Measurements from ENCODE around the gene SRRM2. TPM values are rescaled to one million over a fixed set of nuclear protein-coding genes. Genes with fewer than 3 reads are reported as not detected.

Gene SRRM2
- total RNA-seq, 1 experiment from 2014 or later = 69.0 TPM

- DNase-seq = no peak
- no peaks in the 10 kb centered on the region for H3K27me3 ChIP-seq (ENCODE audit: control insufficient read depth, insufficient read depth, low read length)
- H3K36me3 ChIP-seq (replicated peaks; ENCODE audit: control insufficient read depth, insufficient read depth, low read length) = no peaks in the 10 kb centered on the region
- no peak overlapping the region for H3K4me3 ChIP-seq (ENCODE audit: insufficient read depth, low read depth, low read length)
Measured at GRCh38 chr16:2740476-2740875, 12.0 kb upstream of the SRRM2 start.

- no peak overlapping the region for H3K4me3 ChIP-seq (ENCODE audit: insufficient read depth, low read depth, low read length)
Measured at GRCh38 chr16:2741168-2741567, 11.3 kb upstream of the SRRM2 start.

GRCh38 chr16:2742323-2743006 lies 10.0 kb upstream of the SRRM2 start:
- no peak overlapping the region for H3K4me3 ChIP-seq (ENCODE audit: insufficient read depth, low read depth, low read length)
- no peaks in the 10 kb centered on the region for H3K27me3 ChIP-seq (ENCODE audit: control insufficient read depth, insufficient read depth, low read length)
- no peaks in the 10 kb centered on the region for H3K36me3 ChIP-seq (replicated peaks; ENCODE audit: control insufficient read depth, insufficient read depth, low read length)
- DNase-seq = no peak

More at GRCh38 chr16:2741168-2741567, 11.3 kb upstream of the SRRM2 start:
- H3K36me3 ChIP-seq (replicated peaks; ENCODE audit: control insufficient read depth, insufficient read depth, low read length) = no peaks in the 10 kb centered on the region
- no peaks in the 10 kb centered on the region for H3K27me3 ChIP-seq (ENCODE audit: control insufficient read depth, insufficient read depth, low read length)
- no peak for DNase-seq

GRCh38 chr16:2743007-2743810 lies 9.2 kb upstream of the SRRM2 start:
- H3K4me3 ChIP-seq (ENCODE audit: insufficient read depth, low read depth, low read length) = no peak overlapping the region
- no peaks in the 10 kb centered on the region for H3K36me3 ChIP-seq (replicated peaks; ENCODE audit: control insufficient read depth, insufficient read depth, low read length)
- no peak for DNase-seq
- H3K27me3 ChIP-seq (ENCODE audit: control insufficient read depth, insufficient read depth, low read length) = no peaks in the 10 kb centered on the region

- Histone ChIP-seq H3K4me3 (ENCODE audit: insufficient read depth, low read depth, low read length) (no peak overlapping the region), H3K27me3 (ENCODE audit: control insufficient read depth, insufficient read depth, low read length) (no peaks in the 10 kb centered on the region), H3K36me3 (replicated peaks; ENCODE audit: control insufficient read depth, insufficient read depth, low read length) (no peaks in the 10 kb centered on the region)
- no peak for DNase-seq
Measured at GRCh38 chr16:2744711-2745110, 7.7 kb upstream of the SRRM2 start.

- Histone ChIP-seq H3K4me3 (ENCODE audit: insufficient read depth, low read depth, low read length) (no peak overlapping the region), H3K36me3 (replicated peaks; ENCODE audit: control insufficient read depth, insufficient read depth, low read length) (no peaks in the 10 kb centered on the region; the same call in 1 of the 2 replicates), H3K27me3 (ENCODE audit: control insufficient read depth, insufficient read depth, low read length) (no peaks in the 10 kb centered on the region)
- no peak for DNase-seq
Measured at GRCh38 chr16:2745116-2745890, 7.1 kb upstream of the SRRM2 start.

GRCh38 chr16:2745961-2746360 lies 6.5 kb upstream of the SRRM2 start:
- no peaks in the 10 kb centered on the region; the same call in 1 of the 2 replicates for H3K36me3 ChIP-seq (replicated peaks; ENCODE audit: control insufficient read depth, insufficient read depth, low read length)
- no peak overlapping the region for H3K4me3 ChIP-seq (ENCODE audit: insufficient read depth, low read depth, low read length)
- H3K27me3 ChIP-seq (ENCODE audit: control insufficient read depth, insufficient read depth, low read length) = no peaks in the 10 kb centered on the region
- DNase-seq = no peak

- DNase-seq = no peak
- no peaks in the 10 kb centered on the region for H3K27me3 ChIP-seq (ENCODE audit: control insufficient read depth, insufficient read depth, low read length)
- no peak overlapping the region for H3K4me3 ChIP-seq (ENCODE audit: insufficient read depth, low read depth, low read length)
- no peaks in the 10 kb centered on the region; the same call in none of the 2 replicates for H3K36me3 ChIP-seq (replicated peaks; ENCODE audit: control insufficient read depth, insufficient read depth, low read length)
Measured at GRCh38 chr16:2748757-2749455, 3.5 kb upstream of the SRRM2 start.

- no peak for DNase-seq
- H3K36me3 ChIP-seq (replicated peaks; ENCODE audit: control insufficient read depth, insufficient read depth, low read length) = no peaks in the 10 kb centered on the region; the same call in none of the 2 replicates
- no peaks in the 10 kb centered on the region for H3K27me3 ChIP-seq (ENCODE audit: control insufficient read depth, insufficient read depth, low read length)
- no peak overlapping the region for H3K4me3 ChIP-seq (ENCODE audit: insufficient read depth, low read depth, low read length)
Measured at GRCh38 chr16:2749476-2749875, 3.0 kb upstream of the SRRM2 start.

GRCh38 chr16:2749936-2750335 lies 2.5 kb upstream of the SRRM2 start:
- no peak for DNase-seq
- Histone ChIP-seq H3K27me3 (ENCODE audit: control insufficient read depth, insufficient read depth, low read length) (no peaks in the 10 kb centered on the region), H3K36me3 (replicated peaks; ENCODE audit: control insufficient read depth, insufficient read depth, low read length) (no peaks in the 10 kb centered on the region; the same call in none of the 2 replicates), H3K4me3 (ENCODE audit: insufficient read depth, low read depth, low read length) (no peak overlapping the region)

GRCh38 chr16:2751577-2752034 lies 832 bp upstream of the SRRM2 start:
- Histone ChIP-seq H3K27me3 (ENCODE audit: control insufficient read depth, insufficient read depth, low read length) (no peaks in the 10 kb centered on the region), H3K4me3 (ENCODE audit: insufficient read depth, low read depth, low read length) (peak overlapping the region; percentile 80), H3K36me3 (replicated peaks; ENCODE audit: control insufficient read depth, insufficient read depth, low read length) (no peaks in the 10 kb centered on the region; the same call in none of the 2 replicates)
- DNase-seq = peak; percentile 97

- peak overlapping the region; percentile 80 for H3K4me3 ChIP-seq (ENCODE audit: insufficient read depth, low read depth, low read length)
- H3K27me3 ChIP-seq (ENCODE audit: control insufficient read depth, insufficient read depth, low read length) = no peaks in the 10 kb centered on the region
- peaks cover 13% of the 10 kb centered on the region for H3K36me3 ChIP-seq (replicated peaks; ENCODE audit: control insufficient read depth, insufficient read depth, low read length)
- DNase-seq = peak; percentile 97
Measured at GRCh38 chr16:2752850-2753732, 653 bp downstream of the SRRM2 start.

- DNase-seq = no peak
- Histone ChIP-seq H3K27me3 (ENCODE audit: control insufficient read depth, insufficient read depth, low read length) (no peaks in the 10 kb centered on the region), H3K36me3 (replicated peaks; ENCODE audit: control insufficient read depth, insufficient read depth, low read length) (peaks cover 19% of the 10 kb centered on the region), H3K4me3 (ENCODE audit: insufficient read depth, low read depth, low read length) (peak overlapping the region; percentile 80)
Measured at GRCh38 chr16:2753733-2754020, 1.2 kb downstream of the SRRM2 start.
